Midbrain (tissue), 1 donor: ENCODE measurements around the gene KLF11.

ENCODE experiments used
- DNase-seq: peaks from one replicate; lab custom pipeline; 2025; lab: John Stamatoyannopoulos, UW

Gene KLF11

GRCh38 chr2:10043256-10043905 is at the start of gene KLF11:
Gene KLF11, plus strand, starts transcription at chr2:10043550. Its CDS starts 167 bp downstream, at chr2:10043717.
- DNase-seq: peak; percentile 75

DNA sequence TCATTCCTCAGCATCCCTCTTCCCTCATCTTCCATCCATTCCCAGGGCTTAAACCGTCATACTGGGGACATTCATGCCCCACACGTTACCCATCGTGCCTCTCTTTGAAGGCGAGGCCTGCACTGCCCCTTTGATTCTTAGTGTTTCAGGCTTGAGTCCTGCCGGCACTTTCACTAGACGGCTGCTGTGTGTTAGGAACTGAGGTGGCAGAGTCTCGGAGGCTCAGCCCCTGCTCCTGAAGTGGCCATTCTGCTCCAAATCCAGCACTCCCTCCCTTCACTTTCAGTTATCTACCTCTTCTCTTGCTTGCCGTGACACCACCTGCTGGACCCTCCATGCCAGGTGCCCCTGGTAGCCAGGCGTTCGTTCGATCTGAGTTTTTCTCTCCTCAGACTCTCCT is 48.9 kb upstream of the KLF11 start:
- DNase-seq: no peak

DNA sequence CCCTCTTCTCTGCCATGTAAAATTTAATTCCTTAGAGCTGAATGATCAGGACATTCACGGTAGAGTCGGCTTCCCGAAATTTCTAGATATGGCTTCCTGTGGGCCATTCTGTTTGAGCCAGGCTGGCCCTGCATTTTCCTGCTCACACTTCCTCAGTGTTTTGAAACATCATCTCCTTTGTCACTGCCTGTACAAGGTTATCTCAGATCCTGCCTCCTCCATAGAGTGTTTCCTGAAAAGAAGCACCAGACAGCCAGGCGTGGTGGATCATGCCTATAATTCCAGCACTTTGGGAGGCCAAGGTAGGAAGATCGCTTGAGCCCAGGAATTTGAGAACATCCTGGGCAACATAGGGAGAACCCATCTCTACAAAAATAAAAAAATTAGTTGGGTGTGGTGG is 48.3 kb upstream of the KLF11 start:
- DNase-seq: no peak

DNA sequence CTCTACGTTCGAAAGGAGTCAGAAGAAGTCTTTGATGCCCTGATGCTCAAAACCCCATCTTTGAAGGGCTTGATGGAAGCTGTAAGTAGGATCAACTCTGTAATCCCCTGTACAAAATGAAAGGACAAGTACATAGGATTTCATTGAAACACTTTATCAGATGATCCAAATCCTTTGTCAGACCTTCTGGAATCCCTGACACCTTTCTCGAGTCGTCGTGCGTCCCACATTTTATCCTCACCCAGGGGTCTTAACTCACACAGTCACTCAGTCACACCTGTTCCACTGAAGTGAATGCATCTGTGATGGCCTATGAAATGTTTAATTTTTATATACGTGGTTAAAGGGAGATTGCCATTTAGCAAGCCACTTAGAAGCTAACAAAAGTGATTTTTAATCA is 47.0 kb upstream of the KLF11 start:
- no peak for DNase-seq

DNA sequence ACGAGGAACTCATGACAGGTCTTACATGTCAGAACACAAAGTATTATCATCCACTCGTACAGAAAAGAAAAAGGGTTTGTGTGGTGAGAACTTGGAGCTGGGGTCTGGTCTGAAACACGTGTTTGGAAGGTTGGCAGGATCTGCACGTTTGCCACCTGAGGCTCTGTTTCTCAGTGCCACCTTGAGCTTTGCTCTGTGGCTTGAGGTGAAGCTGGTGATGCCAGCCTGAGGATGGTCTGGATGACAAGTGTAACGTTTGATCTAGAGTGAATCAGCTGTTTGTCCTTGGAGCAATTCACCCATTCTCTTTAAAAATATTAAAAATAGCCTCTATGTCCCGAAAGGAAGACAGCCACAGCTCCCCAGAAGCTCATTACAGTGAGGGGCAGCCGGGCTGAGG is 45.4 kb upstream of the KLF11 start:
- DNase-seq: no peak

DNA sequence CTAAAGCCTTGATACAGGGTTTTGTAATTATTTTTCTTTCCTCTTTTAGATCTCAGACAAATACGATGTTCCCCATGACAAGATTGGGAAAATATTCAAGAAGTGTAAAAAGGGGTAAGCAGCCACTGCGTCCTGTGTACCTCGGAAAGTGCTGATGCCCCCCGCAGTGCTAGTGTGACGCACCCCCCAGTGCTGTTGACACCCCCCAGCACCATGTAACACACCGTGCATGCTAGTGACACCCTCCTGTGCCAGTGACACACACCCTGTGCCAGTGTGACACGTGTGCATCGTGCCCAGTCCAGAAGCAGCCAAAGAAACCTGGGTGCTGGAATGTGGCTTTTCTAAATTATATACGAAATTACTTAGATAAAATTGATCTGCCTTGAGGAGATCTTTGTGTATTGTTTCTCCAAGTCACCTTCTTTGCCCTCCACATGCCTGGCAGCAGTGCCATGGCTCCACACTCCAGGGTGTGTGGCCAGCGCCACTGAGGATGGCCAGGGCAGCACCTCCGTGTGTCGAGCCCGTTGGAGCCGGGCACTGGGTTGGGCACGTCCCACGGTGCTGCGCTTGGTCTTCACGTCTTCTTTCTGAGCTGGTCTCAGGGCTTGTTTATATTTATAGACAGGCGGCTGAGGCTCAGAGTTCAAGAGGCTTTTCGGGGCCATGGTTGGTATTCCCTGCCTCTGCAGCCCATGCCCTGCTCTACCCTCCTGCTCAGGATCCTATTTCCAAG is 44.3 kb upstream of the KLF11 start:
- no peak for DNase-seq

- no peak for DNase-seq
Measured at GRCh38 chr2:9999693-10000092, 43.7 kb upstream of the KLF11 start.

GRCh38 chr2:10000541-10000940 is 42.8 kb upstream of the KLF11 start:
- DNase-seq: no peak

DNA sequence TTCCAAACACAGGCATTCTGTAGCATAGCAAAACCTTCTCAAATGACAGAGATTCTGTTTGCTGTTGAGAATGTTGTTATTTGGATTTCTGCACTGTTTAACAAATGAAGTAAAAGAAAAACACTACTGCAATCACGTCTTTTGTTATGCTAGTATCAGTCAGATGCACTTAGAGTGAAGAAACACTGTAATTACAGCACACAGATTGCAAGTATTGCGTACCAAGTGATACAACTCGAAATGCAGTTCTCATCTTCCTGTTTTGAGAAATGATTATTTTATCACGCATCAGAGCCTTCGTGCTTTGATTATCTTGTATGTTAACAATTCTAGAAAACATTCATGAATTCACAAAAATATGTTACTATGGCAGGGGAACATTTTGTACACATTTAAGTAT is 41.8 kb upstream of the KLF11 start:
- no peak for DNase-seq

DNA sequence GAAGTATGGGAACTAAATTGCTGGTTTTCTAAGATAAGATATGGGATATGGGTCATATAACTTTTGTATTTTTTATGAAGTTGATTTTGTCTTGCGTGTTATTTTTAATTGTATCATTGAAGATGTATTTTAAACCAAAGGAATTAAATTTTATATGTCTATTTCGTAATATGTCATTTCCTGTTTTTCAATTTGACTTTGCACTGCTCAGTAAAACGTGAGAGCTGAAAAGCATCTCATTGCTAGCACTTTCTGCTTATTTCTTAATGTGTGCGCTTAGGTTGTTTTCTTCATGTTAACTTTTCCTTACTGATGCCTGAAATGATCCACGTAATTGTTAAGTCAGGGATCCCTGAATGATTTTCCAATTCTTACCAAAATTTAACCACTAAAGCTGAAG is 41.2 kb upstream of the KLF11 start:
- DNase-seq: no peak

- DNase-seq: no peak
Measured at GRCh38 chr2:10002681-10003080, 40.7 kb upstream of the KLF11 start.

- DNase-seq: no peak
Measured at GRCh38 chr2:10003206-10004125, 39.9 kb upstream of the KLF11 start.

GRCh38 chr2:10004401-10004800 is 38.9 kb upstream of the KLF11 start:
- DNase-seq: no peak

DNA sequence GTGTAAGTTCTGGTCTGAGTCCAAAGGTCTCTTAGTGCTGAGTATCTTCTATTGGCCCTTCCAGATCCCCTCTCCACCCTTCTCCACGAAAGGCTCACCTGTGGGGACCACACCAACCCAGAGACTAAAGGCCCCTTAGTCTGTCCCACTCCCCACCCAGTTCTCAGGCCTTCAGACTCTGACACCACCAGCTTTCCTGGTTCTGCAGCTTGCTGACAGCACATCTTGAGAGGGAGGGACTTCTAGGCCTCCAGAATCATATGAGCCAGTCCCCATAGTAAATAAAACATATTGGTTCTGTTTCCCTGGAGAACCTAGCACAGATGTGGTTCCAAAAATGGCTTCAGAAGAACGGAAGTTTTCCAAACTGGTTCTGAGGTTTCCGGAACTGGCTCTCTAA is 38.5 kb upstream of the KLF11 start:
- DNase-seq: no peak

DNA sequence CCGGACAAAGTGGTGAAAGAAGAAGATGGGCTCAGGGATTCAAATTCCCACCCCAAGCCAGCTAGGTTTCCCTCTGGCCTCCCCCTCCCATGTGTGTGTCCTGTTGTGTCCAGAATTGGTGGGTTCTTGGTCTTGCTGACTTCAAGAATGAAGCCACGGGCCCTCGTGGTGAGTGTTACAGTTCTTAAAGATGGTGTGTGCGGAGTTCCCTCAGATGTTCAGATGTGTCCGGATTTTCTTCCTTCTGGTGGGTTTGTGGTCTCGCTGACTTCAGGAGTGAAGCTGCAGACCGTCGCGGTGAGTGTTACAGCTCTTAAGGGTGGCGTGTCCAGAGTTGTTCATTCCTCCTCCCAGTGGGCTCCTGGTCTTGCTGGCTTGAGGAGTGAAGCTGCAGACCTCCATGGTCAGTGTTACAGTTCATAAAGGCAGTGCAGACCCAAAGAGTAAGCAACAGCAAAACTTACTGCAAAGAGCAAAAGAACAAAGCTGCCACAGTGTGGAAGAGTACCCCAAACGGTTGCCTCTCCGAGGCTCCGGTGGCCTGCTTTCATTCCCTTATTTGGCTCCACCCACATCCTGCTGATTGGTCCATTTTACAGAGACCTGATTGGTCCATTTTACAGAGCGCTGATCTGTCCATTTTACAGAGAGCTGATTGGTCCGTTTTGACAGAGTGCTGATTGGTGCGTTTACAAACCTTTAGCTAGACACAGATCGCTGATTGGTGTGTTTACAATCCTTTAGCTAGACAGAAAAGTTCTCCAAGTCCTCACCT is 37.7 kb upstream of the KLF11 start:
- no peak for DNase-seq

GRCh38 chr2:10006236-10007161 is 36.9 kb upstream of the KLF11 start:
- no peak for DNase-seq

- no peak for DNase-seq
Measured at GRCh38 chr2:10007435-10007834, 35.9 kb upstream of the KLF11 start.

- DNase-seq: no peak
Measured at GRCh38 chr2:10007921-10008808, 35.2 kb upstream of the KLF11 start.

- DNase-seq: no peak
Measured at GRCh38 chr2:10008809-10009176, 34.6 kb upstream of the KLF11 start.

- DNase-seq: no peak
Measured at GRCh38 chr2:10009271-10009810, 34.0 kb upstream of the KLF11 start.
